Right atrium auricular region (tissue), 2 donors: ENCODE data around the gene SIL1. TPM values are rescaled to one million over a fixed set of nuclear protein-coding genes. Genes with fewer than 3 reads are reported as not detected.

Experiments used
- DNase-seq: peaks from one replicate; pipeline ENCODE4 v3.0.0-alpha.2; 2019; ENCODE audit warnings: low spot score
- H3K27ac ChIP-seq, 2 donors: fragments of 200-600 bp; sonication (generic); 1 replicate in 1 of 2; 2 replicates in 1 of 2; pipeline ENCODE4 v1.5.1; 2016 to 2019
- H3K27me3 ChIP-seq, 2 donors: fragments of 200-600 bp; sonication (generic); one replicate each; pipeline versions ENCODE4 v1.5.1 to v1.6.0; 2017 to 2019
- H3K36me3 ChIP-seq: fragments of 200-600 bp; sonication (generic); one replicate; pipeline ENCODE4 v1.5.1; 2016
- H3K4me1 ChIP-seq, 2 donors: fragments of 200-600 bp; sonication (generic); one replicate each; pipeline versions ENCODE4 v1.5.1 to v1.6.0; 2017 to 2019
- H3K4me3 ChIP-seq, 2 donors: fragments of 200-600 bp; sonication (generic); 1 replicate in 1 of 2; 2 replicates in 1 of 2; pipeline ENCODE4 v1.5.1; 2017 to 2019; ENCODE audit warnings: mild to moderate bottlenecking in 1 of 2, moderate library complexity in 1 of 2
- H3K9me3 ChIP-seq, 2 donors: fragments of 200-600 bp; sonication (generic); one replicate each; pipeline ENCODE4 v1.5.1; 2019
- total RNA-seq, 2 donors: library from RNA; depleted of rRNA; stranded (reverse); fragments of >200 nt; gene quantifications; one replicate each; pipeline ENCODE4 v1.1.0, GENCODE V29; 2016
- TF ChIP-seq, protein P1 (sequence below), 2 donors: fragments of 200-600 bp; sonication (generic); IDR thresholded peaks; one replicate each; pipeline ENCODE4 v1.5.1; 2019; ENCODE audit warnings: antibody characterized with exemption in 2 of 2

Gene SIL1
- total RNA-seq, 2 donors from 2014 or later, result 32.7 to 41.3 TPM

DNA sequence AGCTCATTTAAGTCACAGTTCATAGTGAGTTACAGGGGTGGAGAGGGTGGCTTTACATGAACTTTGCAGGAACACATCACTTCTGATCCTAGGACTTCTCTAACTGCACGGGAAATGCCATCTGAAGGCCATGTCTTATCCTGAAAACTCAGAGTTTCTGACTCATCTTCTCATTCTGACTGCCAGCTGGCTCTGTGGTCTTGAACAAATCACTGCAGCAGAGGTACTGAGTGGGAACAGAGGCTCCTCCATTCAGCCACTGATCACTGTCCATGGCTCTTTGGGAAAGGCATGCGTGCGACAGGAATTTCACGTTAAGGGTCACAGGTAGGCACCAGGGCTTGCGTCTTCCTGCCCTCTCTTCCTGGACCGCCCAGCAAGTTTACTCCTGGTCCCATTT, 208.4 kb downstream of the SIL1 start:
- H3K36me3 ChIP-seq, result no peaks in the 10 kb centered on the region
- TF ChIP-seq, protein P1, sequence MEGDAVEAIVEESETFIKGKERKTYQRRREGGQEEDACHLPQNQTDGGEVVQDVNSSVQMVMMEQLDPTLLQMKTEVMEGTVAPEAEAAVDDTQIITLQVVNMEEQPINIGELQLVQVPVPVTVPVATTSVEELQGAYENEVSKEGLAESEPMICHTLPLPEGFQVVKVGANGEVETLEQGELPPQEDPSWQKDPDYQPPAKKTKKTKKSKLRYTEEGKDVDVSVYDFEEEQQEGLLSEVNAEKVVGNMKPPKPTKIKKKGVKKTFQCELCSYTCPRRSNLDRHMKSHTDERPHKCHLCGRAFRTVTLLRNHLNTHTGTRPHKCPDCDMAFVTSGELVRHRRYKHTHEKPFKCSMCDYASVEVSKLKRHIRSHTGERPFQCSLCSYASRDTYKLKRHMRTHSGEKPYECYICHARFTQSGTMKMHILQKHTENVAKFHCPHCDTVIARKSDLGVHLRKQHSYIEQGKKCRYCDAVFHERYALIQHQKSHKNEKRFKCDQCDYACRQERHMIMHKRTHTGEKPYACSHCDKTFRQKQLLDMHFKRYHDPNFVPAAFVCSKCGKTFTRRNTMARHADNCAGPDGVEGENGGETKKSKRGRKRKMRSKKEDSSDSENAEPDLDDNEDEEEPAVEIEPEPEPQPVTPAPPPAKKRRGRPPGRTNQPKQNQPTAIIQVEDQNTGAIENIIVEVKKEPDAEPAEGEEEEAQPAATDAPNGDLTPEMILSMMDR (IDR thresholded peaks at IDR 0.05), result no peak
- no peak overlapping the region for H3K27ac ChIP-seq
- H3K9me3 ChIP-seq, result no peaks in the 10 kb centered on the region
- H3K27me3 ChIP-seq, result no peaks in the 10 kb centered on the region
- DNase-seq, result peak; percentile 44
- no peak overlapping the region for H3K4me3 ChIP-seq
- H3K4me1 ChIP-seq, result no peaks in the 10 kb centered on the region

DNA sequence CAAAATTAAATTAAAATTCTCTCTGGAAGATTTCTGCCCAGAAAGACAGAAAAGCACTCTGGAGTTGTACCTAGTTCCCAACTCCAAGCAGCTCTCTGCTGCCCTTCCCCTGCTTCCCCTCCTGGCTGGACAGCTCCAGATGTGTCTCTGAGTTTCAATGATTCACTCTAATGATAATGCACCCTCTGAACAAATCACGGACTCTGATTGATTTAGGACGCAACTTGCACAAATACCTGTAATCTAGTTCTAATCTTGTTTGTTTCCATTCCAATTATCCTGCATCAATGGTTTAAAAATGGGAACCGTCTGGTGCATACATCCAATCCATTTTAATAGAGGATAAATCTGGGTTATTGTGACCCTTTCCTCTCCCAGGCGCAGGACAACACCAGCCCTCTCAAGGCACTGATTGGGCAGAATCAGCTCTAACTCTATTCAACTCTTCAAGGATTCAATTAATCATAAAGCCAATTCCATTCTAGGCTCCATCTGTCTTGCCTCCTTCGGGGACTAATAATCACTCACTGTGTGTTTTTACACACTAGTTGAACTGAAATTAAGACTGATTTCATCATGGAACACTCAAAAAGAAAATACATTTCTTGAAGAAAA, 211.9 kb downstream of the SIL1 start:
- TF ChIP-seq, protein P1 (IDR thresholded peaks at IDR 0.05), result no peak
- H3K27me3 ChIP-seq, result no peaks in the 10 kb centered on the region
- H3K36me3 ChIP-seq, result no peaks in the 10 kb centered on the region
- H3K9me3 ChIP-seq, result no peaks in the 10 kb centered on the region
- DNase-seq, result no peak
- H3K4me1 ChIP-seq, result peaks cover 0 to 5% of the 10 kb centered on the region in 2 donors
- H3K4me3 ChIP-seq, result no peak overlapping the region
- H3K27ac ChIP-seq, result no peak overlapping the region

DNA sequence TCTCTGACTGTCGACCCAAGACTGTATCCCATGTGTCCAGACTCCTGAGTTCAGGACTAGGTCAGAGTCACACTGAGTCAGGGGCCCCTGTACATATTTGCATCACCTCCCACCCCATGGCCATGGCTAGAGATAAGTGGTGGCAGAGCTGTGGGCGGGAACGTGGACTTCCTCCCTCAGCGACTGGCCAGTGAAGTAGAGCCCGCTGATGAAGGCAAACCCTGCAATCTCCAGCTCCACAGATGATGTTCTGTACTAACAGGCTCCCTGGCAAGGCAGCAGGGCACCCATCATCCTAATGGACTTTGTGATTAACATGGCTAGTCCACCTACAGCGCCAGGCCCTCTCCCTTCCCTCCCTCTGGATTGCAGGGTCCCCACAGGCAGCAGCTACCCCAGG, 212.5 kb downstream of the SIL1 start:
- Histone ChIP-seq H3K9me3 (no peaks in the 10 kb centered on the region), H3K36me3 (no peaks in the 10 kb centered on the region), H3K4me3 (no peak overlapping the region), H3K27ac (no peak overlapping the region), H3K27me3 (no peaks in the 10 kb centered on the region), H3K4me1 (peaks cover 0 to 8% of the 10 kb centered on the region in 2 donors)
- DNase-seq, result peak; percentile 54
- TF ChIP-seq, protein P1 (IDR thresholded peaks at IDR 0.05), result no peak

DNA sequence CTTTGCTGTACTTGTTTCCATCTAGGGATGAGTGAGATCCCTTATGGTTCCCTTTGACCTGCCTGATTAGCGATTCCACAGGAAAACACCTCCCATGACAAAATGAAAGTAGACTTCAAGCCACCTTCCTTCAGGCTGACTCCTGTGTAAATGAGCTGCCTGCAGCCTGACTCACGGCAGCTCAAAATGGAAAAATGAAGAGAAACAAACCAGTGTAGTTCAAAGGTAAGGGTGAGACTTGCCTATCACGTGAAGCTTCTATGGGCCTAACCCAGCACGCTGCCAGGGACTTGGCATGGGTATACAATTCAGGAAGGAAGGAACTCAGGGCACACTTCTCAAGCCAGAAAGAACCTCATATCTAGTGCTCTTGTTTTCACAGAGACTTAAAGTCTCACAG, 212.9 kb downstream of the SIL1 start:
- no peaks in the 10 kb centered on the region for H3K27me3 ChIP-seq
- no peak overlapping the region for H3K27ac ChIP-seq
- no peak overlapping the region for H3K4me3 ChIP-seq
- DNase-seq, result peak; percentile 50
- H3K36me3 ChIP-seq, result no peaks in the 10 kb centered on the region
- H3K9me3 ChIP-seq, result no peaks in the 10 kb centered on the region
- H3K4me1 ChIP-seq, result peaks cover 0 to 8% of the 10 kb centered on the region in 2 donors
- TF ChIP-seq, protein P1 (IDR thresholded peaks at IDR 0.05), result no peak

DNA sequence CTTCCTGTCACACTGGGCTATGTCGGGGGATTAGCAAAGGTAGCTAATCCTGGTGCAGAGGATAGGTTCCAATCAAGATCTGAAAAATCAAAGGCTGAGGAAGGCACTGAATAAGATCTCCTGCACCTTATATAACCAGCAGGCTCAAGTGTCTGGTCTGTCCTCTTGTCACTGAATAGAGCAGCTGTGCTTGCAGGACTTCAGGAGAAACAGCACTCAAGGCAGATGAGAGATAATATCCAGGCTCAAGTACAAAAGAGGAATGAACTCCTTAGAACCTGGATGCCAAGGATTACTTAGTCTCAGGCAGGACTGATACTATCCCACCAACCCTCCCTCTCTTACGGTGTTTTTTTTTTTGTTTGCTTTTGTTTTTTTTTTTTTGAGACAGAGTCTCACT, 214.2 kb downstream of the SIL1 start:
- no peak overlapping the region for H3K4me3 ChIP-seq
- TF ChIP-seq, protein P1 (IDR thresholded peaks at IDR 0.05), result no peak
- H3K4me1 ChIP-seq, result peaks cover 0 to 8% of the 10 kb centered on the region in 2 donors
- H3K27me3 ChIP-seq, result no peaks in the 10 kb centered on the region
- DNase-seq, result no peak
- H3K27ac ChIP-seq, result no peak overlapping the region
- no peaks in the 10 kb centered on the region for H3K9me3 ChIP-seq
- no peaks in the 10 kb centered on the region for H3K36me3 ChIP-seq

DNA sequence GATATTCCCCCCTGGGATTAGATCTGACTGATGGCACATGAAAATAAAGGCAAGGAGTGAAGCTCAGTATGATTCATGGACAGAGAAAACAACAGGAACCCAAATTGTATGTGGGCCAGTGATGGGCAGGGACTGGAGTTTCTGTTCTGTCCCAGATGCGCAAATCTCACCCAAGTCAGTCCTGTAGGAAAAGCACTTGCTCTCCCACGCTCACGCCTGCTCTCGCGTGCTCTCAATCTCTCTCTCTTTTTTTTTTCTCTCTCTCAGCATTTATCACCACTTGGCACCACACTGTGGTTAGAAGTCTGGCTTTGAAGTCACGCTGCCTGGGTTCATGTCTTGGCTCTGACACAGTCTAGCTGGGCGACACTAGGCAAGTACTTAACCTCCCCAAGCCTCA, 216.6 kb downstream of the SIL1 start:
- DNase-seq, result peak; percentile 52
- H3K27ac ChIP-seq, result no peak overlapping the region
- peaks cover 0 to 8% of the 10 kb centered on the region in 2 donors for H3K4me1 ChIP-seq
- no peak overlapping the region for H3K4me3 ChIP-seq
- H3K36me3 ChIP-seq, result no peaks in the 10 kb centered on the region
- TF ChIP-seq, protein P1 (IDR thresholded peaks at IDR 0.05), result no peak
- H3K9me3 ChIP-seq, result no peaks in the 10 kb centered on the region
- no peaks in the 10 kb centered on the region for H3K27me3 ChIP-seq
